G401 (cell line): ENCODE measurements around the gene TRA2A. TPM values are rescaled to one million over a fixed set of nuclear protein-coding genes. Genes with fewer than 3 reads are reported as not detected.

Experiments used
- total RNA-seq: library from RNA; depleted of rRNA; stranded (reverse); fragments of >200 nt; shearing (Covaris generic); gene quantifications from 2 replicates; pipeline ENCODE4 v1.2.3, GENCODE V29; 2014; rRNA removed

TRA2A gene
- total RNA-seq, 1 experiment from 2014 or later: 17.0 TPM

Other genes with a start within 250 kb of the TRA2A start
- gene MALSU1, start 232.6 kb downstream of the TRA2A start, total RNA-seq: 62.6 and 73.2 TPM in 2 replicates
- 47.0 and 69.7 TPM in 2 replicates for gene IGF2BP3, start 61.5 kb downstream of the TRA2A start, total RNA-seq
- 3.3 and 6.5 TPM in 2 replicates for gene CCDC126, start 65.4 kb upstream of the TRA2A start, total RNA-seq
- 2.2 and 3.5 TPM in 2 replicates for gene FAM221A, start 148.2 kb upstream of the TRA2A start, total RNA-seq
- gene STK31, start 178.2 kb upstream of the TRA2A start, total RNA-seq: 0.17 TPM in 1 of 2 replicates, not detected in the other